ENCODE data around the gene BBS4. TPM values are rescaled to one million over a fixed set of nuclear protein-coding genes. Genes with fewer than 3 reads are reported as not detected.

BBS4 gene
- total and polyA plus RNA-seq, 2 of the 4 experiments (the other 2 are of a cell fraction): 15.8 to 21.0 TPM

DNA sequence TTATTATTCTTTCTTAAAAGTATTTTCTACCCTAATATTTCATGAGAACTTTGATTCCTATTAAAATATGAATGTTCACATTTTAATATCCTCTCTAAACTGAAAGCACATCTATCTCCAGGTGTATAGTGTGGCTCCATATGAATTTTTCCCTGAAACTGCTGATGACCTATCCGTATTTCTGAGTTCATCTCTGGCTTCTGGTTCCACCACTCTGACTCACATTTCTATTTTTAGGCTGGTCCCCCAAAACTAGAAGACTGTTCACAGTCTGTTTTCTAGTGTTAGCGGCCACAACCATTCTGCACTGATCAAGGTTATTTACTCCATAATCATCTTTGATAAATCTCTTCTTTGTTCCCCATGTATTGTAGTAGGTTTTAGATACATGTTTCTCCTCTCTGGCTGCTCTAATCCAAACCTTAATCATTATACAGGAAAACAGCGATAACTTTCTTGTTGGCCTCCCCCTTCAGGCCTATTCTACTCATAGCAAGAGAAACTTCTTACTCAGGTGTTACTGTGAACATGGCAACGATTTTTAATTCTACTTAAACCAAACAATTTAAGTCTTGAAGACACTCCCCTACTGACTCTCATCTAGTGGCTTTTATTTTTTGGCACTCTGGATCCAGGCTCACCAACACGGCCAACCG is 84.8 kb downstream of the BBS4 start:
- no peak overlapping the region for H3K14ac ChIP-seq (replicated peaks; ENCODE audit: low read depth, low read length)
- ATAC-seq (ENCODE audit: low read depth) (no peak), DNase-seq (no peak)
- no peaks in the 10 kb centered on the region; the same call in 1 of the 2 replicates for H4K20me1 ChIP-seq (ENCODE audit: insufficient read depth, low read length)
- WGBS, 2 experiments (ENCODE audit: extremely low coverage in 2 of 2, insufficient read length in 1 of 2): 80% methylated on average over 2 of the region's 6 CpGs; no CpG with 5 or more reads in 1 of the 2 experiments
- H3K27ac ChIP-seq (ENCODE audit: insufficient read depth, low read length): no peak overlapping the region
- no peak overlapping the region for H2BK120ac ChIP-seq (ENCODE audit: low read depth, low read length)
- in situ Hi-C loops (cut with MboI; ENCODE audit: low sequenced_read_pairs) (no loop called here), intact Hi-C loops (cut with micrococcal nuclease) (no loop called here), dilution Hi-C loops (cut with HindIII; ENCODE audit: low sequenced_read_pairs, unreplicated experiment) (no loop called here)
- H3K23ac ChIP-seq (ENCODE audit: low read depth, low read length): no peak overlapping the region
- peaks cover 28 to 33% of the 10 kb centered on the region in 2 experiments for H3K79me1 ChIP-seq (ENCODE audit: low read depth in 1 of 2, low read length in 2 of 2)
- no peak overlapping the region for H4K8ac ChIP-seq (ENCODE audit: low read depth in 2 of 2, low read length in 2 of 2)
- H2BK20ac ChIP-seq (ENCODE audit: low read depth, low read length): no peak overlapping the region
- H3K27me3 ChIP-seq (ENCODE audit: control insufficient read depth, insufficient read depth, low read length): no peaks in the 10 kb centered on the region
- H2AK9ac ChIP-seq (replicated peaks; ENCODE audit: low read depth, low read length, poor library complexity): no peak overlapping the region
- no peak overlapping the region for H2BK15ac ChIP-seq (ENCODE audit: low read depth, low read length)
- no peak overlapping the region for H4K91ac ChIP-seq (ENCODE audit: insufficient read depth, low read depth, low read length)
- H4K5ac ChIP-seq (ENCODE audit: low read depth, low read length): no peak overlapping the region
- peaks cover 4% of the 10 kb centered on the region; the same call in 1 of the 2 replicates for H3K9me1 ChIP-seq (ENCODE audit: insufficient read depth, low read length)
- H3K4me3 ChIP-seq (ENCODE audit: insufficient read depth, low read depth, low read length): no peak overlapping the region
- H3K56ac ChIP-seq (ENCODE audit: extremely low read depth, insufficient read depth, low read length): no peak overlapping the region
- TF ChIP-seq, protein P1, sequence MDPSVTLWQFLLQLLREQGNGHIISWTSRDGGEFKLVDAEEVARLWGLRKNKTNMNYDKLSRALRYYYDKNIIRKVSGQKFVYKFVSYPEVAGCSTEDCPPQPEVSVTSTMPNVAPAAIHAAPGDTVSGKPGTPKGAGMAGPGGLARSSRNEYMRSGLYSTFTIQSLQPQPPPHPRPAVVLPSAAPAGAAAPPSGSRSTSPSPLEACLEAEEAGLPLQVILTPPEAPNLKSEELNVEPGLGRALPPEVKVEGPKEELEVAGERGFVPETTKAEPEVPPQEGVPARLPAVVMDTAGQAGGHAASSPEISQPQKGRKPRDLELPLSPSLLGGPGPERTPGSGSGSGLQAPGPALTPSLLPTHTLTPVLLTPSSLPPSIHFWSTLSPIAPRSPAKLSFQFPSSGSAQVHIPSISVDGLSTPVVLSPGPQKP (IDR thresholded peaks at IDR 0.05; ENCODE audit: borderline replicate concordance, low read depth, low read length): no peak
- TF ChIP-seq, protein P2, sequence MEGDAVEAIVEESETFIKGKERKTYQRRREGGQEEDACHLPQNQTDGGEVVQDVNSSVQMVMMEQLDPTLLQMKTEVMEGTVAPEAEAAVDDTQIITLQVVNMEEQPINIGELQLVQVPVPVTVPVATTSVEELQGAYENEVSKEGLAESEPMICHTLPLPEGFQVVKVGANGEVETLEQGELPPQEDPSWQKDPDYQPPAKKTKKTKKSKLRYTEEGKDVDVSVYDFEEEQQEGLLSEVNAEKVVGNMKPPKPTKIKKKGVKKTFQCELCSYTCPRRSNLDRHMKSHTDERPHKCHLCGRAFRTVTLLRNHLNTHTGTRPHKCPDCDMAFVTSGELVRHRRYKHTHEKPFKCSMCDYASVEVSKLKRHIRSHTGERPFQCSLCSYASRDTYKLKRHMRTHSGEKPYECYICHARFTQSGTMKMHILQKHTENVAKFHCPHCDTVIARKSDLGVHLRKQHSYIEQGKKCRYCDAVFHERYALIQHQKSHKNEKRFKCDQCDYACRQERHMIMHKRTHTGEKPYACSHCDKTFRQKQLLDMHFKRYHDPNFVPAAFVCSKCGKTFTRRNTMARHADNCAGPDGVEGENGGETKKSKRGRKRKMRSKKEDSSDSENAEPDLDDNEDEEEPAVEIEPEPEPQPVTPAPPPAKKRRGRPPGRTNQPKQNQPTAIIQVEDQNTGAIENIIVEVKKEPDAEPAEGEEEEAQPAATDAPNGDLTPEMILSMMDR (conservative IDR thresholded peaks at IDR 0.05; ENCODE audit: low read depth, low read length): 0 out of 2 replicates have a peak, but pooled peaks have one; percentile 5
- H2AK5ac ChIP-seq (ENCODE audit: low read depth, low read length): no peak overlapping the region
- POLR2A ChIA-PET (ENCODE audit: unreplicated experiment): no interaction called here
- H3K9me3 ChIP-seq (ENCODE audit: control insufficient read depth, insufficient read depth, low read length): peaks cover 7% of the 10 kb centered on the region
- H2AFZ ChIP-seq (replicated peaks; ENCODE audit: low read length, poor library complexity): no peak overlapping the region
- BruUV-seq (replicated peaks): no TSS peak
- no peak overlapping the region for H3K4me2 ChIP-seq (ENCODE audit: low read depth, low read length)
- H3K9ac ChIP-seq (ENCODE audit: low read depth, low read length): no peak overlapping the region
- H3K36me3 ChIP-seq (ENCODE audit: control insufficient read depth, insufficient read depth, low read length): peaks cover 33% of the 10 kb centered on the region
- H3K18ac ChIP-seq (ENCODE audit: low read depth, low read length): no peak overlapping the region
- no peaks in the 10 kb centered on the region for H3K4me1 ChIP-seq (ENCODE audit: control insufficient read depth, insufficient read depth, low read length)
- CTCF ChIA-PET: no interaction called here
- no peak overlapping the region for H3K4ac ChIP-seq (ENCODE audit: low read depth, low read length)
- H2BK5ac ChIP-seq (ENCODE audit: low read depth, low read length, poor library complexity, severe bottlenecking): no peak overlapping the region
